GM12864 (cell line): Measurements from ENCODE around the gene TADA2B.

Source experiments
- DNase-seq: peaks from one replicate; pipeline ENCODE4 v3.0.0-alpha.2; 2011; ENCODE audit warnings: low read depth
- H3K4me3 ChIP-seq: 2 replicates; pipeline ENCODE4 v1.5.1; 2011; ENCODE audit warnings: mild to moderate bottlenecking, low read depth, low read length, control low read depth
- CTCF ChIP-seq: IDR thresholded peaks from 2 replicates; pipeline ENCODE4 v1.5.1; 2011; ENCODE audit warnings: low read depth, mild to moderate bottlenecking, moderate library complexity, low read length, control low read depth, inconsistent platforms; ENCODE audit errors: missing control alignments

Gene TADA2B

DNA sequence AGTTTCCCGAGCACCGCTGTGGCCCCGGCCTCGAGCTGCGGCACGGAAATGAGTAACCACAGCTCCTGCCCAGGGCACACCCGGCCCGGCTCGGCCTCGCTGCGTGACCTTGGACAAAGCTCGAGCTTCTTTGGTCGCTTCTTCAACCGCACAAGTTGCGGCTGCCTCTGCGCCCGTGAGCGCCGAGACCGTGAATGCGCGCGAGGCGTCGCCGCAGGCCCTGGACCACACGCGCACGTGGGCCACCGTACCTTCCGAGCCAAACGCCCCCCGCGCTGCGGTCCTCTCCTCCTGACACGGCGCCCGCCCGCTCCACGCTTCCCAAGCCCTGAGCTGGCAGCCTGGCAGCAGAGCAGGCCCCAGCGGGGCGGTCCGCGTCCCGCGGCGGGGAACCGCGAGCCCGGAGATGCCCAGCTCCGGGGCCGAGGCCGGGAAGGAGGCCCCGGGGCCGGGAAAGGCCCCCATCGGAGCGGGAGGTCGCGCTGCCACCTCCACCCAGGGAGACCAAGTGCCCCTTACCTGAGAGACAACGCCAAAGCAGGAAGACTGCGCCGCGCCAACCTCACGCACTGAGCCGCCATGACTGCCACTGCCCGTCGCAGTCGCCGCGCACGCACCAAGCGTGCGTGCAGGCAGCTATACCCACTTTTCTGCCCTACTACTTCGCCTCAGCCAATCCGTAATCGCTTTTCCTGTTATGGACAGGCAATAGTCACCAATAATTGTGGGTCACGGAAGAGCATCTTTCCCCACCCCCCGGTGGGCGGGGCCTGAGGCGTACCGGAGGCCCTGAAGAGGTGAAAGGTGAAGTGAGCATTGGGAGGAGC, 24.5 kb downstream of the TADA2B start, which contains the start of gene GRPEL1:
TSS of gene GRPEL1 (minus strand) at position 613 of the 827 bp plus-strand sequence. CDS start at position 581, 32 bp downstream.
- peak within 1 kb of the TSS; percentile 84 for H3K4me3 ChIP-seq
- DNase-seq: peak; percentile 98
- no peak for TF ChIP-seq CTCF

- DNase-seq: no peak
- peak overlapping the region; percentile 78 for H3K4me3 ChIP-seq
- peak; percentile 4 for TF ChIP-seq CTCF
These were observed 25.2 kb downstream of the TADA2B start for GRCh38 chr4:7068279-7068842.

GRCh38 chr4:7068883-7069282, 25.7 kb downstream of the TADA2B start:
- DNase-seq: no peak
- peak overlapping the region; percentile 78 for H3K4me3 ChIP-seq
- TF ChIP-seq CTCF: no peak

DNA sequence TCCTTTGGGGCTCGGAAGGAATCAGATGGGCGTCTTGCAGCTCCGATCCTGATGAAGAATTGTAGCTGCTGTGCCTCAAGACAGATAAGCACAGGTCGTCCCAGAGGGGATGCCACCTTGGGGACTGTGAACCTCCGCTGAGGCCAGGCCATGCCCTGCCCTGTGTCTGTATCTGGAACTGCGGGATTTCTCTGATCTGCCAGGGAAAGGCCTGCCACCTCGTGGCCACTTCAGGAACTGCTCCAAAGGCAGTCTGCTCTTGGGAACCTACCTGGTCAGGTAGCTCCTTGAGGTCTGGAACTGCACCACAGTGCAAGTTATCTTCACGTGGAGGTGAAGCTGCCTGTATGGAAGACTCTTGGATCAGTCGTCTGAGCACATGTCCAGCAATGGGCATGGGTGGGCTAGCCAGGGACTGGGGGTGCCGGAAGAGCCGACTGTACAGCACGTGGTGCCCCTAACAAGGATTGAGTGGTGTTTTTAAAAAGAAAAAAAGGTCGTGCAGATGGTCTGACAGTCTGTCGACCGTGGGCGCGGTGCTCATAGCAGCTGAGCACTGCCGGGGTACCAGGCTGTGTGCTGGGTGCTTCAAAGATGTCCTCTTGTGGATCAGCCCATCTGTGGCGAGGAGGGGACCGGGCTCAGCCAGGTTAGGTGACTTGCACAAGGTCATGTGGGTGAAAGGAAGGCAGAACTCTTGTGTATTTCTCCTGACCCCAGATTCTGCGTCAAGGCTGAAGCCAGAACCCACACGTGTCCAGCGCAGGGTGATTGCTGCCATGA, 27.7 kb downstream of the TADA2B start:
- DNase-seq: peak; percentile 55
- no peak overlapping the region for H3K4me3 ChIP-seq
- peak; percentile 99 for TF ChIP-seq CTCF

- no peak for DNase-seq
- H3K4me3 ChIP-seq: no peak overlapping the region
- no peak for TF ChIP-seq CTCF
These were observed 29.9 kb downstream of the TADA2B start for GRCh38 chr4:7073059-7073458.

GRCh38 chr4:7073526-7074390, 30.6 kb downstream of the TADA2B start:
- no peak for DNase-seq
- TF ChIP-seq CTCF: no peak
- no peak overlapping the region for H3K4me3 ChIP-seq
